HG03108 (cell line): ENCODE results near the gene TMEM169.
"Not testable (repeated sequence)": the region's sequence is repeated elsewhere in the genome, so short reads cannot be mapped to it uniquely, and the experiment has no call there.

ENCODE experiments used
- ATAC-seq: cut with Tn5 transposase; IDR thresholded peaks from one replicate; pipeline ENCODE4 v1.9.1; 2021; ENCODE audit warnings: moderate library complexity; ENCODE audit not compliant: unreplicated experiment

Gene TMEM169

GRCh38 chr2:216071111-216071851 is 10.4 kb upstream of the TMEM169 start:
- ATAC-seq: no peak

GRCh38 chr2:216072473-216072872 is 9.2 kb upstream of the TMEM169 start:
- no peak for ATAC-seq

- no peak for ATAC-seq
These were observed 7.9 kb upstream of the TMEM169 start for GRCh38 chr2:216073773-216074172.

GRCh38 chr2:216074380-216074779 is 7.3 kb upstream of the TMEM169 start:
- ATAC-seq: no peak

- no peak for ATAC-seq
These were observed 6.9 kb upstream of the TMEM169 start for GRCh38 chr2:216074794-216075193.

GRCh38 chr2:216075510-216076485 is 5.9 kb upstream of the TMEM169 start:
- no peak for ATAC-seq

- no peak for ATAC-seq
These were observed 2.9 kb upstream of the TMEM169 start for GRCh38 chr2:216078776-216079175.

GRCh38 chr2:216080048-216080447 is 1.7 kb upstream of the TMEM169 start:
- not testable (repeated sequence) for ATAC-seq

- no peak for ATAC-seq
These were observed 707 bp upstream of the TMEM169 start for GRCh38 chr2:216081012-216081411.

- peak; percentile 1 for ATAC-seq
These were observed 495 bp downstream of the TMEM169 start for GRCh38 chr2:216082117-216082711.

GRCh38 chr2:216082805-216083204 is 1.1 kb downstream of the TMEM169 start:
- no peak for ATAC-seq

- ATAC-seq: no peak
These were observed 2.0 kb downstream of the TMEM169 start for GRCh38 chr2:216083464-216084281.

- ATAC-seq: no peak
These were observed 2.8 kb downstream of the TMEM169 start for GRCh38 chr2:216084547-216084946.

GRCh38 chr2:216086207-216086893 is 4.6 kb downstream of the TMEM169 start:
- no peak for ATAC-seq

- ATAC-seq: no peak
These were observed 8.7 kb downstream of the TMEM169 start for GRCh38 chr2:216090369-216090786.

- ATAC-seq: no peak
These were observed 10.9 kb downstream of the TMEM169 start for GRCh38 chr2:216092646-216093045.

GRCh38 chr2:216094701-216095100 is 13.0 kb downstream of the TMEM169 start:
- ATAC-seq: no peak

- no peak for ATAC-seq
These were observed 17.0 kb downstream of the TMEM169 start for GRCh38 chr2:216098421-216099334.

GRCh38 chr2:216101109-216101508 is 19.4 kb downstream of the TMEM169 start:
- ATAC-seq: no peak
